Measurements from ENCODE around the gene LIFR.
"Not testable (repeated sequence)": the region's sequence is repeated elsewhere in the genome, so short reads cannot be mapped to it uniquely, and the experiment has no call there.

Gene LIFR

GRCh38 chr5:38567306-38567705, 10.9 kb upstream of the LIFR start:
- not testable (repeated sequence) for DNase-seq; H3K27me3 ChIP-seq (replicated peaks; ENCODE audit: control insufficient read depth, insufficient read depth, low read length, poor library complexity, severe bottlenecking); H3K9me3 ChIP-seq (ENCODE audit: control insufficient read depth, low read length)

GRCh38 chr5:38563624-38564023, 7.2 kb upstream of the LIFR start:
- Histone ChIP-seq H3K27ac (ENCODE audit: insufficient read depth, low read length, poor library complexity, severe bottlenecking) (no peak overlapping the region), H3K4me1 (ENCODE audit: control insufficient read depth, insufficient read depth, low read length, poor library complexity, severe bottlenecking) (no peaks in the 10 kb centered on the region), H3K4me3 (ENCODE audit: insufficient read depth, low read depth, low read length, poor library complexity, severe bottlenecking) (no peak overlapping the region), H3K9me3 (ENCODE audit: control insufficient read depth, low read length) (no peaks in the 10 kb centered on the region), H3K36me3 (ENCODE audit: control insufficient read depth, insufficient read depth, low read length) (no peaks in the 10 kb centered on the region), H3K27me3 (replicated peaks; ENCODE audit: control insufficient read depth, insufficient read depth, low read length, poor library complexity, severe bottlenecking) (no peaks in the 10 kb centered on the region)
- DNase-seq: no peak

More at GRCh38 chr5:38567306-38567705, 10.9 kb upstream of the LIFR start:
- not testable (repeated sequence) for H3K36me3 ChIP-seq (ENCODE audit: control insufficient read depth, insufficient read depth, low read length); H3K27ac ChIP-seq (ENCODE audit: insufficient read depth, low read length, poor library complexity, severe bottlenecking); H3K4me3 ChIP-seq (ENCODE audit: insufficient read depth, low read depth, low read length, poor library complexity, severe bottlenecking); H3K4me1 ChIP-seq (ENCODE audit: control insufficient read depth, insufficient read depth, low read length, poor library complexity, severe bottlenecking)

GRCh38 chr5:38562444-38563210, 6.2 kb upstream of the LIFR start:
- no peaks in the 10 kb centered on the region for H3K36me3 ChIP-seq (ENCODE audit: control insufficient read depth, insufficient read depth, low read length)
- no peak for DNase-seq
- no peaks in the 10 kb centered on the region for H3K4me1 ChIP-seq (ENCODE audit: control insufficient read depth, insufficient read depth, low read length, poor library complexity, severe bottlenecking)
- no peaks in the 10 kb centered on the region for H3K9me3 ChIP-seq (ENCODE audit: control insufficient read depth, low read length)
- no peak overlapping the region for H3K27ac ChIP-seq (ENCODE audit: insufficient read depth, low read length, poor library complexity, severe bottlenecking)
- no peak overlapping the region for H3K4me3 ChIP-seq (ENCODE audit: insufficient read depth, low read depth, low read length, poor library complexity, severe bottlenecking)
- no peaks in the 10 kb centered on the region for H3K27me3 ChIP-seq (replicated peaks; ENCODE audit: control insufficient read depth, insufficient read depth, low read length, poor library complexity, severe bottlenecking)

- Histone ChIP-seq H3K27ac (ENCODE audit: insufficient read depth, low read length, poor library complexity, severe bottlenecking) (no peak overlapping the region), H3K4me3 (ENCODE audit: insufficient read depth, low read depth, low read length, poor library complexity, severe bottlenecking) (no peak overlapping the region), H3K27me3 (replicated peaks; ENCODE audit: control insufficient read depth, insufficient read depth, low read length, poor library complexity, severe bottlenecking) (peaks cover 13% of the 10 kb centered on the region), H3K4me1 (ENCODE audit: control insufficient read depth, insufficient read depth, low read length, poor library complexity, severe bottlenecking) (peaks cover 5% of the 10 kb centered on the region), H3K36me3 (ENCODE audit: control insufficient read depth, insufficient read depth, low read length) (no peaks in the 10 kb centered on the region), H3K9me3 (ENCODE audit: control insufficient read depth, low read length) (no peaks in the 10 kb centered on the region)
- DNase-seq: no peak
These were observed 3.0 kb upstream of the LIFR start for GRCh38 chr5:38559428-38559827.

DNA sequence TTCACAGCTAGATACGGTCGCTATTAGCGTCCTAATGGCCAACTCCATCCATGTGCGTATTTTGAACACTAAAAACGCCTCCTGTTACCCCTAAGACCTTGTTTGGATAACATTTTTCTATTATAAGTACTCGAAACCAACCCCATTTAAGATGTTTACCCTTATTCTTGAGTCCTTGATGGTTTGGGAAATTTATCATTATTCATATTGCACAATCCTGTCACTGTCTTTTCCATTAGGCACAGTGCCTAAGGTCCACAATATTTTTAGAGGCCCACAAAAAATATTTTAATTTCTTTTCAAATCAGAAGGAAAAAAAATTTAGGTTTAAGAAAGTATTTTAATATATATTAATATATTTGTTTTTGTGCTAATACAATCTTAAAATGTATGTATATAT, 1.3 kb upstream of the LIFR start:
- peaks cover 5% of the 10 kb centered on the region for H3K4me1 ChIP-seq (ENCODE audit: control insufficient read depth, insufficient read depth, low read length, poor library complexity, severe bottlenecking)
- no peaks in the 10 kb centered on the region for H3K9me3 ChIP-seq (ENCODE audit: control insufficient read depth, low read length)
- H3K27ac ChIP-seq (ENCODE audit: insufficient read depth, low read length, poor library complexity, severe bottlenecking): no peak overlapping the region
- no peak overlapping the region for H3K4me3 ChIP-seq (ENCODE audit: insufficient read depth, low read depth, low read length, poor library complexity, severe bottlenecking)
- no peak for DNase-seq
- no peaks in the 10 kb centered on the region for H3K36me3 ChIP-seq (ENCODE audit: control insufficient read depth, insufficient read depth, low read length)
- peaks cover 15% of the 10 kb centered on the region for H3K27me3 ChIP-seq (replicated peaks; ENCODE audit: control insufficient read depth, insufficient read depth, low read length, poor library complexity, severe bottlenecking)

DNA sequence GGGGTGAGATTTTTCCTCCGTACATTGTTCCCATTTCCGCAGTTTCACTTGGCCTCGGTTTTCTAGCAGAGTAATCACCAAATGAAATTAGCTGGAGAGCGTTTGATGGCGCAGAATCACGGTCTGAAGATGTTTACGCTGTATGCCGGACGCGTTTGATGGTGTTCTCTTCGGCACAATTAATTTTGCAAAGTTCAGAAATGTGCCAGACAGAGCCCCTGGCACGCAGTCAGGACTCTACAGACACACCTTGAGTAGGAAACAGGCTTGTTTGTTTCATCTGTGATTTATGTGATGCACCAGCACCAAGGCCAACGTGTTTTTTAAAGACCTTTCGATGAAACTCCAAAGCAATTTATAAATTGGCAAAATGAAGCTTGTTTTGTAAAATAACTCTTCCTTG, 863 bp upstream of the LIFR start:
- no peaks in the 10 kb centered on the region for H3K36me3 ChIP-seq (ENCODE audit: control insufficient read depth, insufficient read depth, low read length)
- peaks cover 5% of the 10 kb centered on the region for H3K4me1 ChIP-seq (ENCODE audit: control insufficient read depth, insufficient read depth, low read length, poor library complexity, severe bottlenecking)
- H3K9me3 ChIP-seq (ENCODE audit: control insufficient read depth, low read length): no peaks in the 10 kb centered on the region
- DNase-seq: no peak
- H3K4me3 ChIP-seq (ENCODE audit: insufficient read depth, low read depth, low read length, poor library complexity, severe bottlenecking): peak overlapping the region; percentile 55
- H3K27ac ChIP-seq (ENCODE audit: insufficient read depth, low read length, poor library complexity, severe bottlenecking): no peak overlapping the region
- H3K27me3 ChIP-seq (replicated peaks; ENCODE audit: control insufficient read depth, insufficient read depth, low read length, poor library complexity, severe bottlenecking): peaks cover 16% of the 10 kb centered on the region

DNA sequence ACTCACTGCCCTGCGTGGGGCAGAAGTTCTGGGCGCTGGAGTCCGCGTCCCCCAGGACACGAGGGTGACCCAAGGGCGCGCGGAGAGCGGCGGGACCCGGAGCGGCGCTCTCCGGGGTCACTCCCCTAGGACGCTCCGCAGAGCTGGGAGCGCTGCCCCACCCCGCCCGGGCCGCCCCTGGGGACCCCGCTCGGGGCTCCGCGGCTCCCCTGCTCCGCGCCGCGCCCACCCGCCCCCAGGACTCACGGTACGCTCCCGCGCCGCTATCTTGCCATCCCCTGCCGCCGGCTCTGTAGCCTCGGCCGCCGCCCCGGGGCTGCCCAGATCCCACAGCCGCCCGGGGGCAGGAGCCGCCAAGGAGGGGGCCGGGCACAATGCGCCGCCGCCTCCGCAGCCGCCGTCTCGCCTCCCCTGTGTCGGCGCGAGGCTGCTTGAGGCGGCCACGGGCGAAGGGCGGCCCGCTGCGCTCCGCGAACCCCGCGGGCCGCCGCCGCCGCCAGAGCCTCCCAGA, 303 bp downstream of the LIFR start:
- Histone ChIP-seq H3K9me3 (ENCODE audit: control insufficient read depth, low read length) (no peaks in the 10 kb centered on the region), H3K4me3 (ENCODE audit: insufficient read depth, low read depth, low read length, poor library complexity, severe bottlenecking) (no peak overlapping the region), H3K36me3 (ENCODE audit: control insufficient read depth, insufficient read depth, low read length) (no peaks in the 10 kb centered on the region), H3K4me1 (ENCODE audit: control insufficient read depth, insufficient read depth, low read length, poor library complexity, severe bottlenecking) (peaks cover 5% of the 10 kb centered on the region), H3K27me3 (replicated peaks; ENCODE audit: control insufficient read depth, insufficient read depth, low read length, poor library complexity, severe bottlenecking) (peaks cover 16% of the 10 kb centered on the region), H3K27ac (ENCODE audit: insufficient read depth, low read length, poor library complexity, severe bottlenecking) (no peak overlapping the region)
- no peak for DNase-seq

DNA sequence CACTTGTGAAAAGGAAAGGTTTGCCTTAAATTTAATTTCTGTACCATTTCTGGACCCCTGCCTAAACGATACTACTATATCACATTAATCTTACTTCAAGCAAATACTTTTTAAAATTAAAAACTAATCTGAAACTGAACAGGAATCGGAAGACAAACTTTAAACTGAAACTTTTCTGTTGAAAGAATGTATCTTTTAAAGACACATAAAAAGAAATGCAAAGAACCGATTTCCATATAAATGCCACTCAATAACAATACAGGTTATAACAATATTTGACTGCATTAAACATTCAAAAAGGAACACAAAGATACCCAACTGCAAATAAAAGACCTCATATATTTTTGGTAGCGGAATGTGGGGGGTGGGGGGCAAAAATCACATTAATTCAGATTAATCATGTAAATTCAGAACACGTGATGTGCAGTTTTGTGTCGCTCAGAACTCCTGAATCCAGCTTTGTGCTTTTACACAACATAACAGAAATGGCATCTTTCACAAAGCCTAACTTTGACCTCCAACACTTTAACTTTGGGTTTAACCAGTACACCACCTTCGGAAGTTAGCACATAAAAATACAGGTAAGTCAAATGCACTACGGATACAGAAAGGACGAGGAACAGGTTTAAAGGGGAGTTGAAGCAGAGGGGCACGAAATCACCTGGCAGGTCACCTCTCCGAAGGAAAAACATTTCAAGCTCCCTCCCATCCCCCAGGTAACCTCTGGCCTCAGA, 925 bp downstream of the LIFR start:
- no peak for DNase-seq
- Histone ChIP-seq H3K27me3 (replicated peaks; ENCODE audit: control insufficient read depth, insufficient read depth, low read length, poor library complexity, severe bottlenecking) (peaks cover 16% of the 10 kb centered on the region), H3K4me3 (ENCODE audit: insufficient read depth, low read depth, low read length, poor library complexity, severe bottlenecking) (no peak overlapping the region)

DNA sequence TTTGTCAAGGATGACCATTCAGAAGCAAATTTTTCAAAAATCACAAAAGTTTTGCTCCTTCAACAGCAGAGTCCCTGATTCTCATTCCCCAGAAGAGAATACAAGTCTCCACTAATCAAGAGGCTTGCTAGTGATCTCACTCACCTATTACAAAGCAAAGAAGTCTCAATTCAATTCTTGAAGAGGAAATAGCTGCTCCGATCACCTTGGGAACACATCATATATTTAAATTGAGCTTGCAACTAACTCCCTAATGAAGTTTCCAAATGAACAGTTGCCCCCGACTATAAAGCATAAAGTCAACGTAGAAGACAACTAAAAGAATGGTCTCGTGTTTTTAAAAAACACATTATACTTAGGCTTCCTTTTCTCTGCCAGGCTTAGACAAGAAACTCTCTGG, 1.6 kb downstream of the LIFR start:
- Histone ChIP-seq H3K9me3 (ENCODE audit: control insufficient read depth, low read length) (no peaks in the 10 kb centered on the region), H3K27ac (ENCODE audit: insufficient read depth, low read length, poor library complexity, severe bottlenecking) (no peak overlapping the region), H3K4me1 (ENCODE audit: control insufficient read depth, insufficient read depth, low read length, poor library complexity, severe bottlenecking) (peaks cover 5% of the 10 kb centered on the region), H3K4me3 (ENCODE audit: insufficient read depth, low read depth, low read length, poor library complexity, severe bottlenecking) (no peak overlapping the region), H3K27me3 (replicated peaks; ENCODE audit: control insufficient read depth, insufficient read depth, low read length, poor library complexity, severe bottlenecking) (peaks cover 16% of the 10 kb centered on the region), H3K36me3 (ENCODE audit: control insufficient read depth, insufficient read depth, low read length) (no peaks in the 10 kb centered on the region)
- no peak for DNase-seq

More for the DNA sequence above, 925 bp downstream of the LIFR start:
- H3K9me3 ChIP-seq (ENCODE audit: control insufficient read depth, low read length): no peaks in the 10 kb centered on the region
- peaks cover 5% of the 10 kb centered on the region for H3K4me1 ChIP-seq (ENCODE audit: control insufficient read depth, insufficient read depth, low read length, poor library complexity, severe bottlenecking)
- H3K36me3 ChIP-seq (ENCODE audit: control insufficient read depth, insufficient read depth, low read length): no peaks in the 10 kb centered on the region
- H3K27ac ChIP-seq (ENCODE audit: insufficient read depth, low read length, poor library complexity, severe bottlenecking): no peak overlapping the region

DNA sequence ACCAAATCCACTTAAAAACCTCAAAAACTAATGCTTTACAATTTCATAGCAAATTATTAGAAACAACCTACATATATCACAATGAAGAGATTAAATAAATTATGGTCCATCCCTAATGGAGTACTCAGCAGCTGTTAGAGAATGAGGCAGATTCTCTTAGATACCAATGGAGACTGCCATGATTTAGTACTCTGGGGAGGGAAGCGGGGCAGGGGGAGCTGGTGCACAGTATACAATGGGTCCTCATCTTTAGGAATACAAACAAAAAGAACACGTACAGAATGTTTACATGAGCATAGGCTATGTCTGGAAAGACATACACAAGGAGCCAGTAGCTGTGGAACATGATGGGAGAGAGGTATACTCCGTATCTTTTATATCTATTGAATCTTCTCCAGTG, 2.0 kb downstream of the LIFR start:
- Histone ChIP-seq H3K4me3 (ENCODE audit: insufficient read depth, low read depth, low read length, poor library complexity, severe bottlenecking) (no peak overlapping the region), H3K27me3 (replicated peaks; ENCODE audit: control insufficient read depth, insufficient read depth, low read length, poor library complexity, severe bottlenecking) (peaks cover 16% of the 10 kb centered on the region)

More for the DNA sequence above, 2.0 kb downstream of the LIFR start:
- Histone ChIP-seq H3K9me3 (ENCODE audit: control insufficient read depth, low read length) (no peaks in the 10 kb centered on the region), H3K4me1 (ENCODE audit: control insufficient read depth, insufficient read depth, low read length, poor library complexity, severe bottlenecking) (peaks cover 5% of the 10 kb centered on the region), H3K27ac (ENCODE audit: insufficient read depth, low read length, poor library complexity, severe bottlenecking) (no peak overlapping the region), H3K36me3 (ENCODE audit: control insufficient read depth, insufficient read depth, low read length) (no peaks in the 10 kb centered on the region)
- DNase-seq: no peak

Measured in effector memory CD4-positive, alpha-beta T cell (primary cell).